Glomerular visceral epithelial cell (primary cell): ENCODE results near the gene FAM8A1.
A peak's percentile ranks its signal among the peaks of the same experiment; 100 is the strongest.

Source experiments
- DNase-seq: peaks from one replicate; pipeline ENCODE4 v3.0.0-alpha.2; 2016; ENCODE audit errors: extremely low spot score

Gene FAM8A1

DNA sequence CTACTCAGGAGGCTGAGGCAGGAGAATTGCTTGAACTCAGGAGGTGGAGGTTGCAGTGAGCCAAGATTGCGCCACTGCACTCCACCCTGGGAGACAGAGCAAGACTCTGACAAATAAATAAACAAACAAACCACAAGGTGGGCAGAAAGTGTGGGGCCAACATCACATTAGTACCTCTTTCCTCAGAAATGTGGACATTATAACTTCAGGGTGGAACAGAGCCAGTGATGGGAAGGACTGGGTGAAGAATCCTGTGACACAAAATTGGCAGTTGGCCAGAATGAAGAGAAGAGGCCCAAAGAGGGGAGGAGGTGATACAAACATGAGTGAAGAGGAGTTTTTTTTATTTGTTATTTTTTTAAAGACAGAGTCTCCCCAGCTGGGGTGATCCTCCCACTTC, 56.0 kb downstream of the FAM8A1 start:
- peak; percentile 14 for DNase-seq

GRCh38 chr6:17656644-17657043, 56.5 kb downstream of the FAM8A1 start:
- DNase-seq: no peak
